Measurements from ENCODE around the gene A4GALT.

- no peak for TF ChIP-seq FOXK2 (IDR thresholded peaks at IDR 0.05)
- no peak for TF ChIP-seq SUZ12 (IDR thresholded peaks at IDR 0.05)
Observed at GRCh38 chr22:42754658-42755057, 34.0 kb upstream of the A4GALT start.

Measured in HEK293T (cell line).